Activated CD4-positive, CD25-positive, alpha-beta regulatory T cell treated with anti-CD3 and anti-CD28 coated beads, Interleukin-2, amount 50 U/mL, for 72 hours (primary cell): ENCODE data around the gene ITM2B.
"Not testable (repeated sequence)": the region's sequence is repeated elsewhere in the genome, so short reads cannot be mapped to it uniquely, and the experiment has no call there.

ENCODE experiments used
- DNase-seq: peaks from one replicate; pipeline ENCODE4 v3.0.0; 2021

ITM2B gene

GRCh38 chr13:48233046-48233888 lies at the start of gene ITM2B:
ITM2B (plus strand) TSS chr13:48233206; CDS start chr13:48233361, 155 bp downstream.
- DNase-seq = peak; percentile 71

- DNase-seq = no peak
Observed at GRCh38 chr13:48184260-48184659, 48.7 kb upstream of the ITM2B start.

GRCh38 chr13:48185018-48185417 lies 48.0 kb upstream of the ITM2B start:
- DNase-seq = no peak

GRCh38 chr13:48186722-48187121 lies 46.3 kb upstream of the ITM2B start:
- no peak for DNase-seq

GRCh38 chr13:48188131-48188530 lies 44.9 kb upstream of the ITM2B start:
- DNase-seq = no peak

GRCh38 chr13:48188601-48189000 lies 44.4 kb upstream of the ITM2B start:
- no peak for DNase-seq

GRCh38 chr13:48189171-48189570 lies 43.8 kb upstream of the ITM2B start:
- no peak for DNase-seq

GRCh38 chr13:48192411-48192935 lies 40.5 kb upstream of the ITM2B start:
- DNase-seq = no peak

- no peak for DNase-seq
Observed at GRCh38 chr13:48194379-48194754, 38.6 kb upstream of the ITM2B start.

GRCh38 chr13:48199404-48199946 lies 33.5 kb upstream of the ITM2B start:
- DNase-seq = no peak

- no peak for DNase-seq
Observed at GRCh38 chr13:48201044-48201443, 32.0 kb upstream of the ITM2B start.

- not testable (repeated sequence) for DNase-seq
Observed at GRCh38 chr13:48207207-48207606, 25.8 kb upstream of the ITM2B start.

GRCh38 chr13:48210178-48210577 lies 22.8 kb upstream of the ITM2B start:
- no peak for DNase-seq

- no peak for DNase-seq
Observed at GRCh38 chr13:48214519-48215121, 18.4 kb upstream of the ITM2B start.

GRCh38 chr13:48215511-48216203 lies 17.3 kb upstream of the ITM2B start:
- not testable (repeated sequence) for DNase-seq

GRCh38 chr13:48216204-48216711 lies 16.7 kb upstream of the ITM2B start:
- DNase-seq = no peak

GRCh38 chr13:48220592-48220980 lies 12.4 kb upstream of the ITM2B start:
- no peak for DNase-seq

- DNase-seq = no peak
Observed at GRCh38 chr13:48220981-48221685, 11.9 kb upstream of the ITM2B start.

GRCh38 chr13:48221686-48222187 lies 11.3 kb upstream of the ITM2B start:
- DNase-seq = no peak

GRCh38 chr13:48222358-48223301 lies 10.4 kb upstream of the ITM2B start:
- DNase-seq = no peak

- DNase-seq = no peak
Observed at GRCh38 chr13:48224701-48225100, 8.3 kb upstream of the ITM2B start.
